NT2/D1 (cell line): Measurements from ENCODE around the gene TUBGCP2.

Experiments
- SUZ12 ChIP-seq: IDR thresholded peaks from 2 replicates; pipeline ENCODE4 v1.6.1; 2011; ENCODE audit not compliant: insufficient read length, insufficient read depth; ENCODE audit errors: extremely low read depth
- YY1 ChIP-seq: IDR thresholded peaks from 2 replicates; pipeline ENCODE4 v1.6.1; 2011; ENCODE audit not compliant: insufficient read length, insufficient read depth
- ZNF274 ChIP-seq: IDR thresholded peaks from 2 replicates; pipeline ENCODE4 v1.6.1; 2011; ENCODE audit warnings: mild to moderate bottlenecking, low read depth, low read length

GRCh38 chr10:133347710-133348517 is 39.2 kb upstream of the TUBGCP2 start:
- no peak for TF ChIP-seq YY1
- TF ChIP-seq ZNF274 = no peak
- TF ChIP-seq SUZ12 = no peak
